ENCODE measurements around the gene REM2. TPM values are rescaled to one million over a fixed set of nuclear protein-coding genes. Genes with fewer than 3 reads are reported as not detected.

REM2 gene
- total RNA-seq, 1 experiment from 2014 or later, result 0.47 TPM

DNA sequence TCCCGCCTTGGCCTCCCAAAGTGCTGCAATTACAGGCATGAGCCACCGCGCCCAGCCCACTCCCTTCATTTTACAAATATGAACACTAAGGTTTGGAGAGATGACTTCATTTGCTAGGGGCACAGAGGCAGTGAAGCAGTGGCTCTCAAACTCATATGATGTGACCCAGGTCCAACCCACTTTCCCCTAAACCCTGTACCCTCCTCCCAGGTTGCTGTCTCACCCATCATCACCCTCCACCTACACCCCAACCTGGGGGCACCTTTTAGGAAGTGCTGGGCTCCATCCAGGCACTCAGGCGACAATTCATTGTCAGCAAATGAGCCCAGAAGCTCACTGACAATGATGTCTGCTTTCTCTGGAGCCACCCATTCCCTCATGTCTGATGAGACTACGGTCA is 40.7 kb downstream of the REM2 start:
- ChIA-PET CTCF (no interaction called here), POLR2A (no interaction called here), RAD21 (ENCODE audit: low non-redundant PET in 1 of 2, low total read pairs in 2 of 2, uncharacterized antibody in 2 of 2, unreplicated experiment in 2 of 2) (no interaction called here)
- H3K36me3 ChIP-seq (ENCODE audit: control insufficient read depth in 1 of 2, insufficient read depth in 2 of 2, low read length in 2 of 2), result peaks cover 46 to 57% of the 10 kb centered on the region in 2 experiments
- H3K27me3 ChIP-seq (ENCODE audit: insufficient read depth, low read length), result no peaks in the 10 kb centered on the region
- H3K9me3 ChIP-seq (ENCODE audit: control insufficient read depth in 1 of 2, insufficient read depth in 1 of 2, low read depth in 1 of 2, low read length in 2 of 2), result no peaks in the 10 kb centered on the region
- H3K27ac ChIP-seq (ENCODE audit: low read depth, low read length), result no peak overlapping the region
- H3K4me3 ChIP-seq (replicated peaks in 1 of 2; ENCODE audit: low read depth in 1 of 2, low read length in 2 of 2), result no peak overlapping the region
- no peak overlapping the region for H2AFZ ChIP-seq (ENCODE audit: low read depth, low read length, poor library complexity, severe bottlenecking)
- peaks cover 40% of the 10 kb centered on the region for H3K79me2 ChIP-seq (ENCODE audit: insufficient read depth, low read length)
- no peak overlapping the region for H3K9ac ChIP-seq (ENCODE audit: low read length)
- no peaks in the 10 kb centered on the region for H3K9me2 ChIP-seq (ENCODE audit: insufficient read depth)
- BruUV-seq (replicated peaks), result no TSS peak
- ATAC-seq (no peak), DNase-seq (ENCODE audit: low read depth, low spot score) (no peak)
- no peak overlapping the region for H3K4me2 ChIP-seq (ENCODE audit: low read length)
- TF ChIP-seq SRF (IDR thresholded peaks at IDR 0.05; ENCODE audit: low read depth), result no peak
- TF ChIP-seq EGR1 (IDR thresholded peaks at IDR 0.05; ENCODE audit: low read depth), result no peak
- TF ChIP-seq EZH2 (IDR thresholded peaks at IDR 0.05), result no peak
- TF ChIP-seq, protein P1, sequence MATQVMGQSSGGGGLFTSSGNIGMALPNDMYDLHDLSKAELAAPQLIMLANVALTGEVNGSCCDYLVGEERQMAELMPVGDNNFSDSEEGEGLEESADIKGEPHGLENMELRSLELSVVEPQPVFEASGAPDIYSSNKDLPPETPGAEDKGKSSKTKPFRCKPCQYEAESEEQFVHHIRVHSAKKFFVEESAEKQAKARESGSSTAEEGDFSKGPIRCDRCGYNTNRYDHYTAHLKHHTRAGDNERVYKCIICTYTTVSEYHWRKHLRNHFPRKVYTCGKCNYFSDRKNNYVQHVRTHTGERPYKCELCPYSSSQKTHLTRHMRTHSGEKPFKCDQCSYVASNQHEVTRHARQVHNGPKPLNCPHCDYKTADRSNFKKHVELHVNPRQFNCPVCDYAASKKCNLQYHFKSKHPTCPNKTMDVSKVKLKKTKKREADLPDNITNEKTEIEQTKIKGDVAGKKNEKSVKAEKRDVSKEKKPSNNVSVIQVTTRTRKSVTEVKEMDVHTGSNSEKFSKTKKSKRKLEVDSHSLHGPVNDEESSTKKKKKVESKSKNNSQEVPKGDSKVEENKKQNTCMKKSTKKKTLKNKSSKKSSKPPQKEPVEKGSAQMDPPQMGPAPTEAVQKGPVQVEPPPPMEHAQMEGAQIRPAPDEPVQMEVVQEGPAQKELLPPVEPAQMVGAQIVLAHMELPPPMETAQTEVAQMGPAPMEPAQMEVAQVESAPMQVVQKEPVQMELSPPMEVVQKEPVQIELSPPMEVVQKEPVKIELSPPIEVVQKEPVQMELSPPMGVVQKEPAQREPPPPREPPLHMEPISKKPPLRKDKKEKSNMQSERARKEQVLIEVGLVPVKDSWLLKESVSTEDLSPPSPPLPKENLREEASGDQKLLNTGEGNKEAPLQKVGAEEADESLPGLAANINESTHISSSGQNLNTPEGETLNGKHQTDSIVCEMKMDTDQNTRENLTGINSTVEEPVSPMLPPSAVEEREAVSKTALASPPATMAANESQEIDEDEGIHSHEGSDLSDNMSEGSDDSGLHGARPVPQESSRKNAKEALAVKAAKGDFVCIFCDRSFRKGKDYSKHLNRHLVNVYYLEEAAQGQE (IDR thresholded peaks at IDR 0.05; ENCODE audit: low read depth), result no peak
- no peak for TF ChIP-seq ZNF274 (IDR thresholded peaks at IDR 0.05; ENCODE audit: low read depth, low read length)
- TF ChIP-seq YY1 (IDR thresholded peaks at IDR 0.05; ENCODE audit: extremely low read depth, insufficient replicate concordance, low read depth, low read length), result no peak
- no peak for TF ChIP-seq SP1 (IDR thresholded peaks at IDR 0.05; ENCODE audit: low read depth)
- no peak for TF ChIP-seq ELF1 (IDR thresholded peaks at IDR 0.05; ENCODE audit: borderline replicate concordance, low read depth)
- intact Hi-C loops (cut with micrococcal nuclease), result no loop called here
- peaks cover 14 to 49% of the 10 kb centered on the region in 2 experiments for H3K4me1 ChIP-seq (ENCODE audit: control insufficient read depth in 1 of 2, insufficient read depth in 2 of 2, low read length in 2 of 2)
- no peaks in the 10 kb centered on the region for H4K20me1 ChIP-seq (ENCODE audit: insufficient read depth)

All from HCT116 (cell line).